ENCODE results near the gene FHOD3.

The FHOD3 gene

DNA sequence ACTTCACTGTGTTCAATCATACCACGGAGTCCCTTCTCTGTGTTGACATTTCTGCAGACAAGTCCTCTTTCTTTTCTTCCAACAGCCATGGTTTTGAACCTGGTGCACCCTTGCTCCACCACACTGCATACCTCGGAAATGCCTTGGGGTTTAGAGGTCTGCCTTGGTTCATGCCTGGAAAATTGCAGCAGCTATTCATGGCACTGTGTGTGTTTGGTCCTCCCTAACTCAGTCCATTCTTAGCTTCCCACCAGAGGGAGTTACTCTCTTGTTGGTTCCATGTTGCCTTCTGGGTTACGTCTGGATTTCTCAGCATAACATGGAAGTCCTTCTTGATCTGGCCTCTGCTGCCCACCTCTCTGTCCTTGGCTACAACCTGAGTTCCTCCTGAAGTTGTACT is 206.0 kb downstream of the FHOD3 start (continued):
- TF ChIP-seq ZNF518A (tag by site-specific recombination; conservative IDR thresholded peaks at IDR 0.05; ENCODE audit: low read depth) (no peak), ZNF670 (tag by site-specific recombination; IDR thresholded peaks at IDR 0.05; ENCODE audit: low read depth) (no peak), REPIN1 (tag by site-specific recombination; IDR thresholded peaks at IDR 0.05; ENCODE audit: low read depth) (no peak), ZNF626 (tag by site-specific recombination; IDR thresholded peaks at IDR 0.05) (no peak), ZNF157 (tag by site-specific recombination; IDR thresholded peaks at IDR 0.05) (no peak), SETDB1 (IDR thresholded peaks at IDR 0.05; ENCODE audit: insufficient read length, low read length) (no peak)
- TF ChIP-seq, protein P1, sequence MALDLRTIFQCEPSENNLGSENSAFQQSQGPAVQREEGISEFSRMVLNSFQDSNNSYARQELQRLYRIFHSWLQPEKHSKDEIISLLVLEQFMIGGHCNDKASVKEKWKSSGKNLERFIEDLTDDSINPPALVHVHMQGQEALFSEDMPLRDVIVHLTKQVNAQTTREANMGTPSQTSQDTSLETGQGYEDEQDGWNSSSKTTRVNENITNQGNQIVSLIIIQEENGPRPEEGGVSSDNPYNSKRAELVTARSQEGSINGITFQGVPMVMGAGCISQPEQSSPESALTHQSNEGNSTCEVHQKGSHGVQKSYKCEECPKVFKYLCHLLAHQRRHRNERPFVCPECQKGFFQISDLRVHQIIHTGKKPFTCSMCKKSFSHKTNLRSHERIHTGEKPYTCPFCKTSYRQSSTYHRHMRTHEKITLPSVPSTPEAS (tag by site-specific recombination; IDR thresholded peaks at IDR 0.05), result no peak
- TF ChIP-seq, protein P2, sequence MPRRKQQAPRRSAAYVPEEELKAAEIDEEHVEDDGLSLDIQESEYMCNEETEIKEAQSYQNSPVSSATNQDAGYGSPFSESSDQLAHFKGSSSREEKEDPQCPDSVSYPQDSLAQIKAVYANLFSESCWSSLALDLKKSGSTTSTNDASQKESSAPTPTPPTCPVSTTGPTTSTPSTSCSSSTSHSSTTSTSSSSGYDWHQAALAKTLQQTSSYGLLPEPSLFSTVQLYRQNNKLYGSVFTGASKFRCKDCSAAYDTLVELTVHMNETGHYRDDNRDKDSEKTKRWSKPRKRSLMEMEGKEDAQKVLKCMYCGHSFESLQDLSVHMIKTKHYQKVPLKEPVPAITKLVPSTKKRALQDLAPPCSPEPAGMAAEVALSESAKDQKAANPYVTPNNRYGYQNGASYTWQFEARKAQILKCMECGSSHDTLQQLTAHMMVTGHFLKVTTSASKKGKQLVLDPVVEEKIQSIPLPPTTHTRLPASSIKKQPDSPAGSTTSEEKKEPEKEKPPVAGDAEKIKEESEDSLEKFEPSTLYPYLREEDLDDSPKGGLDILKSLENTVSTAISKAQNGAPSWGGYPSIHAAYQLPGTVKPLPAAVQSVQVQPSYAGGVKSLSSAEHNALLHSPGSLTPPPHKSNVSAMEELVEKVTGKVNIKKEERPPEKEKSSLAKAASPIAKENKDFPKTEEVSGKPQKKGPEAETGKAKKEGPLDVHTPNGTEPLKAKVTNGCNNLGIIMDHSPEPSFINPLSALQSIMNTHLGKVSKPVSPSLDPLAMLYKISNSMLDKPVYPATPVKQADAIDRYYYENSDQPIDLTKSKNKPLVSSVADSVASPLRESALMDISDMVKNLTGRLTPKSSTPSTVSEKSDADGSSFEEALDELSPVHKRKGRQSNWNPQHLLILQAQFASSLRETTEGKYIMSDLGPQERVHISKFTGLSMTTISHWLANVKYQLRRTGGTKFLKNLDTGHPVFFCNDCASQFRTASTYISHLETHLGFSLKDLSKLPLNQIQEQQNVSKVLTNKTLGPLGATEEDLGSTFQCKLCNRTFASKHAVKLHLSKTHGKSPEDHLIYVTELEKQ (tag by site-specific recombination; IDR thresholded peaks at IDR 0.05; ENCODE audit: borderline replicate concordance), result no peak

GRCh38 chr18:36504928-36505327 is 207.4 kb downstream of the FHOD3 start:
- ChIA-PET CTCF (no interaction called here), POLR2A (no interaction called here)
- Histone ChIP-seq H3K27ac (ENCODE audit: extremely low read depth, low read depth, low read length) (no peak overlapping the region), H3K9me3 (ENCODE audit: control insufficient read depth, insufficient read depth, low read depth, low read length) (no peaks in the 10 kb centered on the region), H3K36me3 (ENCODE audit: control insufficient read depth in 2 of 2, insufficient read depth in 1 of 2, low read length in 2 of 2) (no peaks in the 10 kb centered on the region), H3K4me3 (ENCODE audit: low read depth, low read length) (no peak overlapping the region), H3K4me1 (ENCODE audit: control insufficient read depth, insufficient read depth, low read length) (no peaks in the 10 kb centered on the region)
- TF ChIP-seq ZNF548 (tag by site-specific recombination; IDR thresholded peaks at IDR 0.05) (no peak), ZNF324 (tag by site-specific recombination; IDR thresholded peaks at IDR 0.05) (no peak), ZNF843 (tag by site-specific recombination; IDR thresholded peaks at IDR 0.05) (no peak), BCL11A (tag by site-specific recombination; IDR thresholded peaks at IDR 0.05; ENCODE audit: low read depth) (no peak), ZNF394 (tag by site-specific recombination; IDR thresholded peaks at IDR 0.05; ENCODE audit: borderline replicate concordance) (no peak), ZNF544 (tag by site-specific recombination; IDR thresholded peaks at IDR 0.05) (no peak), ZNF76 (tag by site-specific recombination; IDR thresholded peaks at IDR 0.05; ENCODE audit: borderline replicate concordance, low read depth) (no peak), ZNF157 (tag by site-specific recombination; IDR thresholded peaks at IDR 0.05) (no peak), SP2 (tag by site-specific recombination; IDR thresholded peaks at IDR 0.05) (no peak), ZNF449 (tag by site-specific recombination; IDR thresholded peaks at IDR 0.05) (no peak), MEIS1 (CRISPR knock-in tag; IDR thresholded peaks at IDR 0.05; ENCODE audit: borderline replicate concordance) (no peak), GLIS2 (tag by site-specific recombination; IDR thresholded peaks at IDR 0.05) (no peak), ZNF341 (tag by site-specific recombination; IDR thresholded peaks at IDR 0.05; ENCODE audit: low read depth) (no peak), ZNF785 (tag by site-specific recombination; IDR thresholded peaks at IDR 0.05) (no peak), ZNF24 (tag by site-specific recombination; IDR thresholded peaks at IDR 0.05) (no peak), KLF16 (tag by site-specific recombination; IDR thresholded peaks at IDR 0.05) (no peak)
- TF ChIP-seq, protein P3, sequence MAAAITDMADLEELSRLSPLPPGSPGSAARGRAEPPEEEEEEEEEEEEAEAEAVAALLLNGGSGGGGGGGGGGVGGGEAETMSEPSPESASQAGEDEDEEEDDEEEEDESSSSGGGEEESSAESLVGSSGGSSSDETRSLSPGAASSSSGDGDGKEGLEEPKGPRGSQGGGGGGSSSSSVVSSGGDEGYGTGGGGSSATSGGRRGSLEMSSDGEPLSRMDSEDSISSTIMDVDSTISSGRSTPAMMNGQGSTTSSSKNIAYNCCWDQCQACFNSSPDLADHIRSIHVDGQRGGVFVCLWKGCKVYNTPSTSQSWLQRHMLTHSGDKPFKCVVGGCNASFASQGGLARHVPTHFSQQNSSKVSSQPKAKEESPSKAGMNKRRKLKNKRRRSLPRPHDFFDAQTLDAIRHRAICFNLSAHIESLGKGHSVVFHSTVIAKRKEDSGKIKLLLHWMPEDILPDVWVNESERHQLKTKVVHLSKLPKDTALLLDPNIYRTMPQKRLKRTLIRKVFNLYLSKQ (tag by site-specific recombination; IDR thresholded peaks at IDR 0.05; ENCODE audit: borderline replicate concordance), result no peak
